Dermis blood vessel endothelial cell (primary cell): ENCODE data around the gene ZNRD2. TPM values are rescaled to one million over a fixed set of nuclear protein-coding genes. Genes with fewer than 3 reads are reported as not detected.

Source experiments
- DNase-seq: peaks from one replicate; pipeline ENCODE4 v3.0.0; 2010
- total RNA-seq: library from RNA; depleted of rRNA; stranded (reverse); fragments of >200 nt; gene quantifications from 2 replicates; pipeline ENCODE4 v1.2.3, GENCODE V29; 2014

Gene ZNRD2
- total RNA-seq, 1 donor from 2014 or later: 47.5 TPM

DNA sequence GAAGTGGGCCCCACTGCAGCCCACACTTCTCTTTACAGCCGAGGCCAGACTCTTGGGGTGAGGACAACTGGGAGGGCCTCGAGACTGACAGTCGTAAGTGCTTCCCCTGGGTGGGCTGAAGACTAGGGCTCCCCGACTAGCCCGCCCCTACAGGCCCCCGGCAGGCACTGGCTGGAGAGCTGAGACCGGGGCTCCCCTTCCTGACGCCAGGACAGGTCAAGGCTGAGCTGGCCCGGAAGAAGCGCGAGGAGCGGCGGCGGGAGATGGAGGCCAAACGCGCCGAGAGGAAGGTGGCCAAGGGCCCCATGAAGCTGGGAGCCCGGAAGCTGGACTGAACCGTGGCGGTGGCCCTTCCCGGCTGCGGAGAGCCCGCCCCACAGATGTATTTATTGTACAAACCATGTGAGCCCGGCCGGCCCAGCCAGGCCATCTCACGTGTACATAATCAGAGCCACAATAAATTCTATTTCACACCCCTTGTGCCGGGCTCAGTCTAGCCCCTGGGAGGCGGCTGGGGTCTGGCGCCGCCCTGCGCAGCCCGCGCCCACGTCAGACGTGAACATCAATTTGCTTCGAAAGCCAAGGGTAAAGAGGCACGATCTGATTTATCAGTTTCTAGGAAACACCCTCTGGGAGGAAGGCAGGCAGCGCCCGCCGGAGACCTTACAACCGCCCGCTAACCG, 31.9 kb upstream of the ZNRD2 start:
- DNase-seq: no peak

DNA sequence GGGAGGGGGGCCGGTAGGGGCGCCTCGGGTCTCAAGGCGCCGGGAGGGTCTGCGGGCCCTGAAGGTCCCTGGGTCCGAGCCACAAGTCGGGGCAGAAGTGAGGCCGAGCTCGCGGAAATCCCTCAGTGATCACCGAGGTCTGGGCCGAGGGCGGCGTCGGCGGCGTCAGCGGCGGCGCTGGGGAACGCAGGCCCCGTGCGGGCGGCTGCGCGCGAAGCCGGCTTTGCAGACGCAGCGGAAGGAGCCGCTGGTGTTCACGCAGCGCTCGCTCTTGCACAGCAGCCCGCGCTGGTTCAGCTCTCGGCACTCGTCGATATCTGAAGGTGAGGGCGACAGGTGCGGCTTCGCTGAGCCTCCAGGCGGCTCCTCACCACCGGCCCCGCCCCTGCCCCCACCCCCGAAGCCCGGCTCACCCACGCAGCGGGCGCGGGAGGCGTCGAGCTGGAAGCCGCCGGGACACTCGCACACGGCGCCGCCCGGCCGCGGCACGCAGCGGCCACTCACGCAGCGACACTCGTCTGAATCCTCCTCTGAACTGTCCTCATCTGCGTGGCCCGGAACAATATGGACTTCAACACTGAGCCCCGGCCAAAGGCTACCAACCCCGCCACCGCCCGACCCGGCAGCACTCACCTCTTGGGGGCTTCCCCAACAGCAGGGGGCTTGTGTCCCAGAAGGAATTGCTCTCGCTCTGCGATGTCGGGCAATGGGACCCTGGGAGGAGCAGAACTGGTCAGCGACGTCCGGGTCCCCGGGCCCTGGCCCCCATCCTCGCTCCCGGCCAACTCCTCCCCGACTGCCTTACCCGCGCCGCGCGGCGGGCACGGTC, 31.1 kb upstream of the ZNRD2 start:
- no peak for DNase-seq

DNA sequence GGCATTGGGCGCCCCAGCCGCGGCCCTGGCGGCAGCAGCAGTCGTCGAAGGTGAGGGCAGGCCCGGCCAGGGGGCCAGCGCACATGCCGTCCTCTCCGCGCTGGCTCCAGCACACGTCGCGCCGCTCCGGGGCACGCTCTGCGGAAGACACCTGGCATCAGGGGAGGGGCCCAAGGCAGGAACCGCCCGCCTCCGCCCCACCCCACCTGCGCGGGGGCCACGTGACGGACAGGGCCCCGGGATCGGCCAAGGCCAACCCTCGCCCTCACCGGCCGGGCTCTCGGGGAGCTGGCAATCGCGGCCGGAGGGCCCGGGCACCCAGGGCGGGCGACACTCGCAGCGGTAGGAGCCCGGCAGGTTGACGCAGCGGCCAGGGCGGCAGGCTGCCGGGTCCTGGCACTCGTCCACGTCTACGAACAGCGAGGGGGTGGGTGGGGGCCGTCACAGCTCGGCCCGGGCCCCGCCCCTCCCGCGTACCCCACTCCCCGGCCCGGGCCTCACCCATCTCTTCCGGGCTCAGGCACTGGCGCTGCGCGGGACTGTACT, 30.5 kb upstream of the ZNRD2 start:
- DNase-seq: no peak

DNA sequence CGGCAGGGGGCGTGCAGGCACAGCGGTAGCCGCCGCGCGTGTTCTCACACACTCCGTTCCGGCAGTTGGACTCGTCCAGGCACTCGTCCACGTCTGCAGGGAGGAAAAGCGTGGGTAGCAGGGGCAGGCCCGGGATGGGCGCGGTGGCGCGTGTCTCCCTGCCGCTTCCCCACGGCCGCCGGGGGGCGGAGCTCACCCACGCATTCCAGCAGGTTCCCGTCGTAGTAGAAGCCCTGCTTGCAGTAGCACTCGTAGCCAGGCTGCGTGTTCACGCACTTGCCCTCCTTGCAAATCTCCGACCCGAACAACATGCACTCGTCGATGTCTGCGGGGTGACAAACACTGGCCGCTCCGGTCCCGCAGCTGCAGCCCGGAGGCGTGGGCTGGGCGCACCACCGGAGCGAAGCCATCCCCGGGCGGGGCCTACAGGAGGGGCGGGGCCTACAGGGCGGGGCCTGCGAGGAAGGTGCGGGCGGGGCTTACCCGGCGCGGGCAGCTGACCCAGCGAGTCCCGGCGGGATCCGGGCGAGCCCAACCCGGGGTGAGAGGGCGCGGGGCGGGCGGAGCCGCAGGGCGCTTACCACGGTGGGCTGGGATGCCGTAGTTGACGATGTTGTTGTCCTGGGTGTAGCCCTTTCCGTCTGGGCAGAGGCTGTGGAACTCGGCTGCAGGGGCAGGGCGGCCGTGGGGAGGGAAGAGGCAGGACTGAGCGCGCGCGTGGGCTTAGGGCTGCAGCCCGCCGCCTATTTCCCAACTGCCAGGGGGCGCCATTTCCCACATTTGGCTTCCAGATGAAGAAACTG, 29.8 kb upstream of the ZNRD2 start:
- DNase-seq: peak; percentile 90

DNA sequence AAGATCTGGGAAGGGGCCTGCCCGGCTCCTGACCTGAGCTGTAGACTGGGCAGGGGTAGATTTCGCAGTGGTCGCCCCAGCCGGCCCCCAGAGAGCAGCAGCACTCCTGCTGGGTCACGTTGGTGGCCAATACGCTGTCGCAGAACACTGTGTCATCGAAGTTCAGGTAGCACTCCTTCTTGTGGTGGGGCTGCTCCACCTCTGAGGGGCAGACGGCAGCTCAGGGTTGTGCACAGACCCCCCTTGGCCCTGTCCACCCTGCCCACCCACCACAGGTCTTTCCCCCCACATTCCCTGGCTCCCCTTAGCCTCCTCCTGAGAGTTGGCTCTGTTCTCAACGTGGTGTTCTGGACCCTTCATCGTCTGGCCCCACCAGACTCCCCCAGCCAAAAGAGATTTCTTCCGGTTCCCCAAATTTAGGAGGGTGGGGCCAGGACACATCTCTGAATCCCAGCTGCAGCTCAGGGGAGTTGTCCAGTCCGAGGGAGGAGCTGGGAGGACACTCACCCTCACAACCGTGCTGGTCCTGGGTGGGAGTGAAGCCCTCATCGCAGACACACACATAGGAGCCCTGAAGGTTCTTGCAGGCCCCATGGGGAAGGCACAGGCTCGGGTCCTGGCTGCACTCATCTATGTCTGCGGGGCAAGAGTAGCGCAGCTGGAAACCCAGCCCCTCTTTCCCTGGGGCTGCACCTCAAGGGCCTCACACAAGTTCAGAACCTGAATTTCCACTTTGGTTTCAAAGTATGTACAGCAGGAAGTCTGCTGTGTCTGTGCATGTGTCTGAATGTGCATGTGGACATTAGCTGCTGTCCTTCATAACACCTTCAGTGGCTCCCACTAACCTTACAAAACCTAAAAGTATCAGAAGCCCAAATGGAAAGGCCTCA, 28.9 kb upstream of the ZNRD2 start:
- DNase-seq: no peak

DNA sequence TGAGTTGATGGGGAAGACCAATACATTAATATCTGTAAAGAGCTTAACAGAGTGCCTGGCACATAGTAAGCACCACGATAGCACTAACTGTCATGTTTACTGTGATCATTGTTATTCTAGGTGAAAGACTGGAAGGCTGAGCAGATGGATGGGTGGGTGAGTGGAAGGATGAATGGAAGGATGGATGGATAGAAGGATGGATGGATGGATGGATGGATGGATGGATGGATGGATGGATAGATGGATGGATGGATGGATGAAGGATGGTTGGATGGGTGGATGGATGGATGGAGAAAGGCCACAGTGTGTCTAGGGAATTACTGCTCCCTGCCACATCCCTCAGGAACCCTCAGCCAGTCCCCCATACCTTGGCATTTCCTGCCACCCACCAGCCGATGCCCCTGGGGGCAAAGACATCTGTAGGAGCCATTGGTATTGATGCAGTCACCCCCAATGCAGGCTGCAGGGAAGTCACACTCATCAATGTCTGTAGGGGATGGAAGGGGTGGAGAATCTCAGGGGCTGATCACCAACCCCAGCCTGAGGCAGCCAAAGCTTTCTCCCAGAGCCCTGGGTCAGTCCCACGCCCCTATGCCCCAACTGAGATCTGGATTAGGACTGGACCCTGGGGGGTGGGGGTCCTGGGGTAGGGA, 27.4 kb upstream of the ZNRD2 start:
- no peak for DNase-seq

DNA sequence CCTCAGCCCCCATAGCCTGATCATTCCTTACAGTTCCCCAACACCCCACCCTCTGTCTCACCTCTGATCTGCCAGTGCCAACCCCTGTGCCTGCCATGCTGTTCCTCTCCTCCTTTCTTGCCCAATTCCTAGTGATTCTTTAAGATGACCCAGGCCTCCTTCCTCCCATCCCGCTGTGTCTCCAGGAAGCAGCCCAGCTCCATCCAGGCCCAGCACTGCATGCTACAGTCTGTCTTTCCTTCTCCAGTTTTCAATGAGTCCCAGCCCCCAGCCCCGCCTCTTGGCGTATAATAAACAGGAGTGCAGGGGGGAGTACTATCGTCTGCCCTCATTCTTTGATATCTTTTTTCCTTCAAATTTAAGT, 24.4 kb upstream of the ZNRD2 start:
- no peak for DNase-seq

DNA sequence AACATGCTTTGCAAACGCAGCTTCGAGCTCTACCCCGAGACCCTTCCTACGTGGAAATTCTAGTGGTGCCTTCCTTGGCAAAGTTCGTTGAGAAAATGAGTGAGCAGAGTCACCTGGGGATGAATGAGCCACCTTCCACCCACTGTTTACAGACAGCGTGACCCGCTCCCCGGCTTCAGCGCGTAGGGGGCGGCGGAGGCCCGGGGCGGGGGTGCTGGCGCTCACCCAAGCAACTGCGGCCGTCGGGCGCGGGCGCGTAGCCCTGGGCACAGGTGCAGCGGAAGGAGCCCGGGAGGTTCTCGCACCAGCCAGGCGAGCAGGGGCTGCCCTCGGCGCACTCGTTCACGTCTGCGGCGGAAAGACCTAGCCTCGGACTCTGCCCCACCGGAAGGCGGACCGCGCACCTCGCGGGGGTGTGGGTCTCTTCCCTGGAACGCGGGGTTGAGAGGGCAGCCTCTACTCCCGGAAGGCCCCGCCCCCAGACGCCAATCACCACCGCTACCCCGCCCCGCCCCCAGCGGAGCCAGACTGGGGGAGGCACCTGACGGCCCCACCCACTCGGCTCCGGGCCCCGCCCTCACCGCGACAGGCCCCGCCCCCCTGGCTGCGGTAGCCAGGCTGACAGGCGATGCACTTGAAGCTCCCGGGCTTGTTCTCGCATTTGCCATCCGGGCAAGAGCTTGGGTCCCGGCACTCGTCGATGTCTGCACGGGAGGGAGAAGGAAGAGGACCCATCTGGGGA, 23.9 kb upstream of the ZNRD2 start:
- peak; percentile 69 for DNase-seq

DNA sequence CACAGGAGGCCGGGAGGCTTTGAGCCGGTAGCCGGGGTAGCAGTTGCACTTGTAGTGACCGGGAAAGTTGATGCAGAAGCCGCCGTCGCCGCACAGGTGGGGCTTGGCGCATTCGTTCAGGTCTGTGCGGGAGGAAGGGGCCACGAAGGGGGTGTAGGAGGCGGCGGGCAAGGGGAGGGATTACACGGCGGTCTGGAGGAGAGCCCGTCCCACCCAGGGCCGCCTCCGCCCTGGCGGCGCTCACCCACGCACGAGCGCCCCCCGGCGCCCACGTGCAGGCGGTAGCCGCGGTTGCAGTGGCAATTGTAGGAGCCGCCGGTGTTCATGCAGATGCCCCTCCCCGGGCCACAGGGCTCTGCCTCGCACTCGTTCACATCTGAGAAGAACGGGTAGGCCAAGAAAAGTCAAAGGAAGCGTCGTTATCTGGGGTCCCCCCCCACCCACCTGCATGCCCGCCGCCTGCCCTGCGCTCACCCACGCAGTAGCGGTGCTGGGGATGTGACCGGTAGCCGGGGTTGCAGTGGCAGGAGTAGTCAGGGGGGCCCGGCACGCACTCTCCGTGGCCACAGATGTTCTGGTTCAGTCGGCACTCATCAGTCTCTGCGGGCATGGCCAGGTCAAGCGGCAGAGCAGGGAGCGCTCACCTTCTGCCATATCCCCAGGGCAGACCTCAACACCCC, 22.7 kb upstream of the ZNRD2 start:
- DNase-seq: no peak

DNA sequence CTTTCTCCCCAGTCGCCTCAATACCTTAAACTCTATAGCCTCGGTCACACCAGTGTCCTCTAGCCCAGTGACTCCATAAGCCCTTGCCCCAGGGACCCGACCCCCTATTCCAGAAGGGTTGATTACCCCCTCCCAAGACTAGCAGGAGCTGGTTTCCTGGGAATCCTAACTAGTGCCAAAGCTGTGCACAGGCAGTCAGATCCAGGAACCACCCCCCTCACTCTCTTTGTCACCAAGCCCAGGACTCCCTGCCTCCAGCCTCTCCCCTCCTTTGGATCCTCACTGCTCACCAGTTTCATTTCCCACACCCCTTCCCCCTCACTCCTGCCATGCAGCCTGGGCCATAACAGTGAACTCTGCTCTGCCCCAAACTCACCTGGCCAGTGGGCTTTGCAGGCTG, 21.9 kb upstream of the ZNRD2 start:
- no peak for DNase-seq

DNA sequence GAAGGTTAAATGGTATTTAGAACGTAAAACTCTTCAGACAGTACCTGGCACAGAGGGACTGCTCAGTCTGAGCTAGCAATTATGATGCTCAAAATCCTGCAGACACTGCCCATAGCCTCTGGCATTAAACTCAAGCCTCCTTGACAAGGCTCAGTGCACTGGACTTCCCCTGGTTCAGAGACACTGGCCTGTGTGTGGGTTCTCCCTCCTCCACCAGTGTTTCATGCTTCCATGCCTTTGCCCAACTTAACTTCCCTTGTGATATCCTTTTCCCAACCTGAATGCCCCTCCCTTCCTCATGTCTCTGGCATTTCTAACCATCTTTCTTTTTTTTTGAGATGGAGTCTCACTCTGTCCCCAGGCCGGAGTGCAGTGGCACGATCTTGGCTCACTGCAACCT, 21.2 kb upstream of the ZNRD2 start:
- no peak for DNase-seq

DNA sequence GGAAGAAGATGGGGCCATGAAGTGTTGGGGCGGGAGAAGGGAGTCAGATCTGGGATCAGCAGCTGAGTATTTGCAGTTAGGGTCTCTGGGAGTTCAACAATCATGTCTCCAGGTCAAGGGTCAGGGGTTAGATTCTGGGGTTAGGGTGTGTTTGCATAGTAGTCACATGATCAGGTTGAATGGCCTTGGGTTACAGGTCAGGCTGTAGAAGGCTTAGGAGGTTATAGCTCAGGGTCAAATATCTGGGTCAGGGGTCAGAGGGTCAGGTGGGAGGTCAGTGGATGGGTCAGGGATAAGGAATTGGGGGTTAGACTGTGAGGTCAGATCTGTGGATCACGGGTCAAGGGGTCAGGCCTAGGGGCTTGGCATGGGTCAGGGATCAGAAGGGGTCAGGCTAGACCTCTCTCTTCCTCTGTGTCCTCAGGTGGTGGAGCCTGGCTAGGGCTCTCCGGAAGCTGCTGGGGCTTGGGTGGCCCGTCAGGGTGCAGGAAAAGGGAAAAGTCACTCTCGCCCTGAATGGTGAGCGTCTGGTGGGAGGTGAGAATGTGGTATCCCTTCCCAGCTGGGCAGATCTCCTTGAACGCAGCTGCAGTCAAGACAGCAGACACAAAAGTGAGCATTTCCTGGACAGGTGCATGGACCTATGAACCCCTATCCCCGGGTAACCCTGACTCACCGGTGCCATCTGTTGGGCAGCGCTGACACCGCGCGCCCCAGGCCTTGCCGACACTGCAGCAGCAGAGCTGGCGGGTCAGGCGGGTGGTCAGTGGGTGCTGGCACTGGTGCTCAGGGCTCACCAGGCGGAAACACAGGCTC, 18.5 kb upstream of the ZNRD2 start:
- peak; percentile 72 for DNase-seq

DNA sequence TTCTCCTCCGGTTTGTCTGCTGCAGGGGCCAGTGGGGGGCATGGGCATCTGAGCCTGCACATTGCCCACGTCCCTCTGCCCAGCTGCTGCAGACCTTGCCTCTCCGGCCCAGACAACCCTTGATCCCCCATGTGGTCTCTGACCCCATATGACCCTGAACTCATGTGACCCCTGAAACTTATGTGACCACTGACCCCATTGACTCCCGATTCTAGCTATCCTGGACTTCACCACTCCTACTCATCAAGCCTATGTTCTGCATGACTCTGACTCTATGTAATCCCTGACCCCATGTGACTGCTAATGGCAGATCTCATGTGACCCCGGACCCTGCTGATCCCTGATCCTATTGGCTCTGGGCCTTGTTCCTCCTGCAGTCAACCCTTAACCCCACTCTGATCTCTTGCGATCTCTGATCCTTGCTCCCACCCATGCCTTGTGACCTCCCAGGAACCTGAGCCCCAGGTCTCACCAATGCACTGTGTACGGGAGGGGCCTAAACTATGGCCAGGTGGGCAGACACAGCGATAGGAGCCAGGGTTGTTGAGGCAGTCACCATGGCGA, 17.8 kb upstream of the ZNRD2 start:
- no peak for DNase-seq

DNA sequence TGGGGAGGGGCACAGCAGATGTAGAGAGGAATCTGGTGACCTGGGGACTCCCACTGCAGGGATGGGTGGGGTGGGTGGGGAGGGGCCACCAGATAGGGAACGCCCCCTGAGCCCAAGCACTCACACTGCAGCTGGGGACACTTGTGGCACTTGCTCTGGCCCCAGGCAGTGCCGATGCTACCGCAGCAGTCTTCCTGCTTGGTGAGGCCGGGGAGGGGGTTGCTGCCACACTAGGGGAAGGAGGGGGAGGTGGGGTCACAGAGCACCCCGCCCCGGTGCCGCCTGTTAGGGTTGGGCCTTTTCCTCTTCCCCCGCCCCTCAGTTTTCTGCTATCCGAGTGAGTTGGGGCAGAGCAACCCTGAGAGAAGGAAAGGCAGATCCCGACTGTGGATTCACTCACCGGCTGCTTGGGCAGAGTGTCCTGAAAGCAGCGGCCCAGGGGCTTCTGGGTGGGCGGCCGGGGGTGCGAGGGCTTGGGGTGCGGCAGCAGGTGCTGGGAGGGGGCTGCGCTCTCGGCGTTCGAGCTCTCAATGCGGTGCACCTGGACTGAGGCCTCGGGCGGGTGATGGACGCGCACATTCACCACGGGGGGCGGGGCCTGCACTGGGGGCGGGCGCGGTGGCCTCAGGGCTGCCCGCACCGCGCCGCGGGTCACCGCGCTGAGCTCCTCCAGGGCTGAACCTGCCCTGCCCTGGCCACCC, 16.8 kb upstream of the ZNRD2 start:
- DNase-seq: no peak

DNA sequence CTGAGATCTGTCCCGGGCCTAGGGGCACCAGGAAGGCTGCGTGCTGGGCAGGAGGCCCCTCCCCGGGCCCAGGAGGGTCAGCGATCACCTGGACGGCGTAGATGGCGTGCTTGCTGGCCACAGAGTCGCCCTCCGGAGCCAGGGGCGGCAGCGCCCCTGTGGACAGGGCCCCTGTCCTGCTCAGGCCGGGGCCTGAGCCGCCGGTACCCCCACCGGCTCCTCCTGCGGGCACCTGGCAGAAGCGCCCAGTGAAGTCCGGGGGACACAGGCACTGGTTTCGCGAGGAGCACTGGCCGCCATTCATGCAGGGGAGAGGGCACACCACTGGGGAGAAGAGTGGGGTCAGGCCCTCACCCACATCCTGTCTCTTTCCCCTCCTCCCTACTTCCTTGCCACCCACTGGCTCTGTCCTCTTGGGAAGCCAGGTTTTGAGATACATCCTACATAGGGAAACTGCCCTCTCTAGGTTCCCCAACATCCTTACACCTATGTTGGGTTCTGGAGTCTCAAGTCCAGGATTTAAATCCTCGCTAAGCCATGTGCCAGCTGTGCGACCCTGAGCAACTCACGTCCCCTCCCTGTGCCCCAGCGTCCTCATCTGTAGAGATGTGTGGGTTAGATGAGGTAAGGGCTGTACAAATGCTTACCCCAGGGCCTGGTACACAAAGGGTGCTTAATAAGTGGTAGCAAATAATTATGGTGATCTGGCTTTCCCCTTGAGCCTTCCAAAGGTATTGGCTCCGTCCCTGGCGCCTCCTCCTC, 16.0 kb upstream of the ZNRD2 start:
- no peak for DNase-seq

DNA sequence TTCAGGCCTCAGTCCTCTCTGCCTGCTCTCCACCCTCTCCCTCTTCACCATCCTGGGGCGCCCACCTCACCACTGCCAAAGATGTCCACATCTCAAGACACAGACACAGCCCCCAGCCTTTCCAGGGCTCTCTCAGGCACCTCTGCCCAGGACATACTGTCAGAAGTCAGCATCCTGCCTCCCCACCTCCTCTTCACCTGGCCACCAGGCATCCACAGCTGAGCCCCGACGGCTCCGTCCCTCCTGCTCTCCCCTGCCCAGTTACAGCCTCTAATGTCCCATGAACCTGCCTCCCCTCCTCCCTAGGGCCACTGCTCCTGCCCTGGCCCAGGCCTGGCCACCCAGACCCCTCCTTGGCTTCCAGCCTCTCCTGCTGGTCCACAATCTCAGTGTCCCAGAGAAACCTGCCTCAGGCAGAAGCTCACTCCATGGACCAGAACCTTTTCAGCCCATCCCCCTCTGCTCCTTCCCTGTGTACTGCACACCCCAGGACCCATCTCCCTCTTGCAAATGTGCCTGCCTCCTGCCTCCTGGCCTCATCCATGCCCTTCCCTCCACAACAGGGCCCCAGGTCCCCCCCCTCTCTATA, 15.3 kb upstream of the ZNRD2 start:
- DNase-seq: no peak

DNA sequence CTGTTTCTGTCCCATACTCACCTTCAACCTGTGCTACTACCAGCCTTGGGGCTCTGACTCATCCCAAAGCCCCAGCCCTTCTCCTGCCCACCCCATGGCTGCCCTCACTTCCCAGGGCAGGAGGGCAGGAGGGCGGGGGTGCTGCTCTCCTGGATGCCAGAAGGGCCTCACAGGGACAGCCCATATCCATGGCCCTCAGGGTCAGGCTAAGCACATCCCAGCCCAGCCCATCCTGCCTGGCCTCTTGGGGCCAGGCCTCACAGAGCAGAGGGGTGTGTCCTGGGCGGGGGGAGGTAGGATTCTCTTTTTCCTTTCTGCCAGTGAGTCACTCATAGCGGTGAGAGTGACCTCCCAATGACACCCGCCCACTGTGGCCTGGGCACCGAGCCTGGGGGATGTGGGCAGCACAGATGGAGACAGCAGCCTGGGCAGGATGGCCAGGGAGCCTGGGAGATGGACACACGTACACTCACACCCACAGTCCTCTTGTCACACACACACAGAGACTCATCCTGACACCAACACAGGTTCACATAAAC, 14.5 kb upstream of the ZNRD2 start:
- peak; percentile 51 for DNase-seq
